Liver (tissue), 9 donors: ENCODE results near the gene DROSHA. TPM values are rescaled to one million over a fixed set of nuclear protein-coding genes. Genes with fewer than 3 reads are reported as not detected.

Source experiments
- DNase-seq: peaks from one replicate; pipeline ENCODE4 v3.0.0-alpha.2; 2017; ENCODE audit warnings: low spot score
- H3K27ac ChIP-seq, 2 donors: one replicate each; pipeline ENCODE4 v1.7.0; 2013; ENCODE audit warnings: inconsistent platforms in 2 of 2, low read length in 2 of 2, control low read depth in 1 of 2, low read depth in 1 of 2, mild to moderate bottlenecking in 1 of 2
- H3K27me3 ChIP-seq, 4 donors: one replicate each; pipeline versions ENCODE4 v1.6.1 to v1.7.0; 2013; ENCODE audit warnings: low read length in 3 of 4, inconsistent platforms in 1 of 4, mild to moderate bottlenecking in 1 of 4, moderate library complexity in 1 of 4; ENCODE audit not compliant: control insufficient read depth in 4 of 4, insufficient read depth in 4 of 4
- H3K36me3 ChIP-seq, 4 donors: one replicate each; pipeline versions ENCODE4 v1.6.1 to v1.7.0; 2013; ENCODE audit warnings: low read length in 3 of 4, mild to moderate bottlenecking in 3 of 4, low read depth in 1 of 4, moderate library complexity in 1 of 4; ENCODE audit not compliant: control insufficient read depth in 4 of 4, insufficient read depth in 3 of 4
- H3K4me1 ChIP-seq, 4 donors: one replicate each; pipeline versions ENCODE4 v1.6.1 to v1.7.0; 2013; ENCODE audit warnings: low read length in 3 of 4, mild to moderate bottlenecking in 3 of 4, moderate library complexity in 1 of 4; ENCODE audit not compliant: control insufficient read depth in 4 of 4, insufficient read depth in 4 of 4
- H3K4me3 ChIP-seq, 3 donors: one replicate each; pipeline versions ENCODE4 v1.6.1 to v1.7.0; 2013; ENCODE audit warnings: low read length in 3 of 3, control low read depth in 1 of 3, low read depth in 1 of 3, mild to moderate bottlenecking in 1 of 3
- H3K9ac ChIP-seq, 2 donors: one replicate each; pipeline ENCODE4 v1.7.0; 2013; ENCODE audit warnings: low read length in 2 of 2, mild to moderate bottlenecking in 2 of 2, moderate library complexity in 2 of 2, control low read depth in 1 of 2, low read depth in 1 of 2
- H3K9me3 ChIP-seq, 4 donors: one replicate each; pipeline versions ENCODE4 v1.6.1 to v1.7.0; 2013; ENCODE audit warnings: low read length in 3 of 4; ENCODE audit not compliant: control insufficient read depth in 4 of 4
- EGR1 ChIP-seq, 2 donors: IDR thresholded peaks; 2 replicates each; pipeline ENCODE4 v1.6.1; 2016 to 2018; ENCODE audit warnings: antibody characterized with exemption in 2 of 2, low read depth in 2 of 2
- FOXA1 ChIP-seq: IDR thresholded peaks from 2 replicates; pipeline ENCODE4 v1.6.1; 2016; ENCODE audit warnings: antibody characterized with exemption
- FOXA2 ChIP-seq: IDR thresholded peaks from 2 replicates; pipeline ENCODE4 v1.6.1; 2016; ENCODE audit warnings: antibody characterized with exemption
- GABPA ChIP-seq, 2 donors: IDR thresholded peaks in 1 of 2; conservative IDR thresholded peaks in 1 of 2; 2 replicates each; pipeline ENCODE4 v1.6.1; 2016; ENCODE audit warnings: antibody characterized with exemption in 2 of 2, mild to moderate bottlenecking in 1 of 2, moderate library complexity in 1 of 2
- HNF4G ChIP-seq: IDR thresholded peaks from 2 replicates; pipeline ENCODE4 v1.6.1; 2016; ENCODE audit warnings: antibody characterized with exemption
- NR2F2 ChIP-seq: IDR thresholded peaks from 2 replicates; pipeline ENCODE4 v1.6.1; 2016; ENCODE audit warnings: antibody characterized with exemption
- RAD21 ChIP-seq, 2 donors: IDR thresholded peaks; 2 replicates each; pipeline ENCODE4 v1.6.1; 2016; ENCODE audit warnings: antibody characterized with exemption in 2 of 2, mild to moderate bottlenecking in 2 of 2
- SP1 ChIP-seq: IDR thresholded peaks from 2 replicates; pipeline ENCODE4 v1.6.1; 2018; ENCODE audit warnings: antibody characterized with exemption, mild to moderate bottlenecking
- TAF1 ChIP-seq: conservative IDR thresholded peaks from 2 replicates; pipeline ENCODE4 v1.6.1; 2016; ENCODE audit warnings: antibody characterized with exemption, mild to moderate bottlenecking
- YY1 ChIP-seq: IDR thresholded peaks from 2 replicates; pipeline ENCODE4 v1.6.1; 2016; ENCODE audit warnings: antibody characterized with exemption, mild to moderate bottlenecking
- WGBS: extraction: QIAGEN DNeasy Blood & Tissue Kit; methylation state at CpG from one replicate; pipeline ENCODE4 v1.1.7; 2013; 5-methylcytosine and 5-hydroxymethylcytosine counted together
- polyA plus RNA-seq, 2 donors: library from polyadenylated mRNA; stranded (reverse) in 1 of 2; unstranded in 1 of 2; fragments of 200-250 nt in 1 of 2; fragments of >200 nt in 1 of 2; fragmentation: Nextera tagmentation in 1 of 2; extraction: Ambion mirVana in 1 of 2; gene quantifications; one replicate each; pipeline versions ENCODE4 v1.2.1 to v1.2.3, GENCODE V29; 2013 to 2015
- total RNA-seq, 2 donors: library from RNA; depleted of rRNA; stranded (reverse); fragments of >200 nt; gene quantifications; one replicate each; pipeline ENCODE4 v1.2.3, GENCODE V29; 2014
- TF ChIP-seq, protein P1 (sequence below): IDR thresholded peaks from 2 replicates; pipeline ENCODE4 v1.6.1; 2016; ENCODE audit warnings: antibody characterized with exemption
- TF ChIP-seq, protein P2 (sequence below): IDR thresholded peaks from 2 replicates; pipeline ENCODE4 v1.6.1; 2016; ENCODE audit warnings: antibody characterized with exemption
- TF ChIP-seq, protein P3 (sequence below): fragments of 150-350 bp; IDR thresholded peaks from 2 replicates; pipeline ENCODE4 v1.5.1; 2017; ENCODE audit warnings: improper control_type of control experiment, low read depth, low read length; ENCODE audit not compliant: missing input control
- TF ChIP-seq, protein P4 (sequence below): IDR thresholded peaks from 2 replicates; pipeline ENCODE4 v1.6.1; 2016; ENCODE audit warnings: antibody characterized with exemption, mild to moderate bottlenecking
- TF ChIP-seq, protein P5 (sequence below): IDR thresholded peaks from 2 replicates; pipeline ENCODE4 v1.6.1; 2016; ENCODE audit warnings: antibody characterized with exemption
- donor health status: healthy.
- donor health status: healthy.
- donor health status: healthy.
- donor health status: healthy.
- donor health status: healthy.

DROSHA gene
- total and polyA plus RNA-seq, 4 donors = 8.2 to 25.4 (median 15.4) TPM

DNA sequence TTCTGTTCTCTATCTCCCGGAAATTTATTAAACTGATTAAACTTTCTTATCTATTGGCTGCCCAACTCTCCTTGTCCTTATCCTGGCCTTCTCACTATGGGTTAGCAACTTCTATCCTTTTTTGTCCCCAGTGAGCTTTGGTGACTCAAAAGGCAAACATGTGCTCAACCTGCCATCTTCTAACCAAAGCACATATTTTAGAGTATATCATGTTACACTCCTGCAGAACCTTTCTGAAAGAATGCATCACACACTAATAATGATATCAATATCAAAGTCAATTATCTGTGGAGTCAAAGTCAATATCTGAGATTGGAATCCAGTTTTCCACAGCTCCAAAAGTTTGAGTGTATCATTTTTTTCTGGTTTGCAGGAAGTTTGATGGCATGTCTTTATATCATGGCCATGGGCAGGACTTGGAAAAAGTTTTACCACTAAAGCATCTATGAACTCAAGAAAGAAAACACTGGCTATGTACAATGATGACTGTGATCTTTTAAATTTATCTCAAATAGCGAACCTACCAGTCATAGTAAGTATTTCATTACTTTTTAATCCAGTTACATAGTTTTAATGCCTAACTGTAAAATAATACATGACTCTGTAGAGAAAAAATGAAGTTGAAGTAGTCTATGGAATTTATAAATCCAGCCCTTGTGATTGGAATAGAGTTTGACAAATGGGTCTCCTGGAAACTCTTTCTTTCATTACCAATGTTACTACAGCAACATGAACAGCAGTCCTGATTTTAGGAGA is 166.8 kb downstream of the DROSHA start (continued):
- TF ChIP-seq FOXA2 (no peak), SP1 (no peak), RAD21 (IDR thresholded peaks at IDR 0.05) (no peak), YY1 (no peak), TAF1 (no peak), HNF4G (no peak), GABPA (IDR thresholded peaks at IDR 0.05 in 1 of 2, conservative IDR thresholded peaks at IDR 0.05 in 1 of 2) (no peak), NR2F2 (no peak)
- TF ChIP-seq, protein P1, sequence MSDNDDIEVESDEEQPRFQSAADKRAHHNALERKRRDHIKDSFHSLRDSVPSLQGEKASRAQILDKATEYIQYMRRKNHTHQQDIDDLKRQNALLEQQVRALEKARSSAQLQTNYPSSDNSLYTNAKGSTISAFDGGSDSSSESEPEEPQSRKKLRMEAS = no peak

DNA sequence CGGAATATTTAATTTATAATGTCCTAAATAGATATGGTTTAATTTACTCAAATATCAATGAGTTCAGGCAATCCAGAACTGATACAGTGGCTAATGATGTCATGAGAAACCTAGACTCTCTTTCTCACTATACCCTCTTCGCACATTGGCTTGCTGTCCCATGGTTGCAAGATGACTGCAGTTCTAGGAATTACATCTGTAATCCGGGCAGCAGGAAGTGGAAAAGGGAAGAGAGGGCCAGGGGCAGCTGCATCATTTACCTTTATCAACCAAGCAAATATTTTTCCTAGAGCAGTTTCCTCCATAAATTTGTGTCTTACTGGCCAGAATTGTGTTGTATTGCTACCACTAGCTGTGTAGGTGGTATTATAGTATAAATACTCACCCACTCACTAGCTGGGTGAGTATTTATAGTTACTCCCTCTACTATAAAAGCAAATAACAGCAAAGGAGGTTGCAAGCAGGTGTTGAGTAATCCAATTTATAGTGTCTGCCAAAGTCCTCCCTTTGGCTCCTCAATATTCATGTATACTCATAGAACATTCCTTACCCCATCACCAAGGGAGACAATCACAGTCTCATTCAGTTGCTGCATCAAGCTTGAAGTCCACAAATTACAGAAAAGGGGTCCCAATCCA is 168.8 kb downstream of the DROSHA start:
- no peak overlapping the region for H3K9ac ChIP-seq
- no peak overlapping the region for H3K27ac ChIP-seq
- H3K27me3 ChIP-seq = peaks cover 0 to 5% (median 0%) of the 10 kb centered on the region in 4 donors
- no peak overlapping the region for H3K4me3 ChIP-seq
- WGBS = 64% methylated on average over 3 of the region's 3 CpGs
- TF ChIP-seq FOXA1 = no peak
- no peak for TF ChIP-seq HNF4G
- TF ChIP-seq, protein P2, sequence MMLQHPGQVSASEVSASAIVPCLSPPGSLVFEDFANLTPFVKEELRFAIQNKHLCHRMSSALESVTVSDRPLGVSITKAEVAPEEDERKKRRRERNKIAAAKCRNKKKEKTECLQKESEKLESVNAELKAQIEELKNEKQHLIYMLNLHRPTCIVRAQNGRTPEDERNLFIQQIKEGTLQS = no peak
- TF ChIP-seq, protein P1 = no peak
- TF ChIP-seq, protein P3, sequence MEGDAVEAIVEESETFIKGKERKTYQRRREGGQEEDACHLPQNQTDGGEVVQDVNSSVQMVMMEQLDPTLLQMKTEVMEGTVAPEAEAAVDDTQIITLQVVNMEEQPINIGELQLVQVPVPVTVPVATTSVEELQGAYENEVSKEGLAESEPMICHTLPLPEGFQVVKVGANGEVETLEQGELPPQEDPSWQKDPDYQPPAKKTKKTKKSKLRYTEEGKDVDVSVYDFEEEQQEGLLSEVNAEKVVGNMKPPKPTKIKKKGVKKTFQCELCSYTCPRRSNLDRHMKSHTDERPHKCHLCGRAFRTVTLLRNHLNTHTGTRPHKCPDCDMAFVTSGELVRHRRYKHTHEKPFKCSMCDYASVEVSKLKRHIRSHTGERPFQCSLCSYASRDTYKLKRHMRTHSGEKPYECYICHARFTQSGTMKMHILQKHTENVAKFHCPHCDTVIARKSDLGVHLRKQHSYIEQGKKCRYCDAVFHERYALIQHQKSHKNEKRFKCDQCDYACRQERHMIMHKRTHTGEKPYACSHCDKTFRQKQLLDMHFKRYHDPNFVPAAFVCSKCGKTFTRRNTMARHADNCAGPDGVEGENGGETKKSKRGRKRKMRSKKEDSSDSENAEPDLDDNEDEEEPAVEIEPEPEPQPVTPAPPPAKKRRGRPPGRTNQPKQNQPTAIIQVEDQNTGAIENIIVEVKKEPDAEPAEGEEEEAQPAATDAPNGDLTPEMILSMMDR = no peak
- no peak for TF ChIP-seq GABPA (IDR thresholded peaks at IDR 0.05 in 1 of 2, conservative IDR thresholded peaks at IDR 0.05 in 1 of 2)
- TF ChIP-seq, protein P4, sequence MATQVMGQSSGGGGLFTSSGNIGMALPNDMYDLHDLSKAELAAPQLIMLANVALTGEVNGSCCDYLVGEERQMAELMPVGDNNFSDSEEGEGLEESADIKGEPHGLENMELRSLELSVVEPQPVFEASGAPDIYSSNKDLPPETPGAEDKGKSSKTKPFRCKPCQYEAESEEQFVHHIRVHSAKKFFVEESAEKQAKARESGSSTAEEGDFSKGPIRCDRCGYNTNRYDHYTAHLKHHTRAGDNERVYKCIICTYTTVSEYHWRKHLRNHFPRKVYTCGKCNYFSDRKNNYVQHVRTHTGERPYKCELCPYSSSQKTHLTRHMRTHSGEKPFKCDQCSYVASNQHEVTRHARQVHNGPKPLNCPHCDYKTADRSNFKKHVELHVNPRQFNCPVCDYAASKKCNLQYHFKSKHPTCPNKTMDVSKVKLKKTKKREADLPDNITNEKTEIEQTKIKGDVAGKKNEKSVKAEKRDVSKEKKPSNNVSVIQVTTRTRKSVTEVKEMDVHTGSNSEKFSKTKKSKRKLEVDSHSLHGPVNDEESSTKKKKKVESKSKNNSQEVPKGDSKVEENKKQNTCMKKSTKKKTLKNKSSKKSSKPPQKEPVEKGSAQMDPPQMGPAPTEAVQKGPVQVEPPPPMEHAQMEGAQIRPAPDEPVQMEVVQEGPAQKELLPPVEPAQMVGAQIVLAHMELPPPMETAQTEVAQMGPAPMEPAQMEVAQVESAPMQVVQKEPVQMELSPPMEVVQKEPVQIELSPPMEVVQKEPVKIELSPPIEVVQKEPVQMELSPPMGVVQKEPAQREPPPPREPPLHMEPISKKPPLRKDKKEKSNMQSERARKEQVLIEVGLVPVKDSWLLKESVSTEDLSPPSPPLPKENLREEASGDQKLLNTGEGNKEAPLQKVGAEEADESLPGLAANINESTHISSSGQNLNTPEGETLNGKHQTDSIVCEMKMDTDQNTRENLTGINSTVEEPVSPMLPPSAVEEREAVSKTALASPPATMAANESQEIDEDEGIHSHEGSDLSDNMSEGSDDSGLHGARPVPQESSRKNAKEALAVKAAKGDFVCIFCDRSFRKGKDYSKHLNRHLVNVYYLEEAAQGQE = no peak
- TF ChIP-seq RAD21 (IDR thresholded peaks at IDR 0.05) = no peak
- TF ChIP-seq YY1 = no peak
- TF ChIP-seq FOXA2 = no peak
- no peak for TF ChIP-seq NR2F2
- no peak for TF ChIP-seq SP1
- TF ChIP-seq EGR1 (IDR thresholded peaks at IDR 0.05; ENCODE audit: low read depth in 2 of 2) = no peak
- TF ChIP-seq, protein P5, sequence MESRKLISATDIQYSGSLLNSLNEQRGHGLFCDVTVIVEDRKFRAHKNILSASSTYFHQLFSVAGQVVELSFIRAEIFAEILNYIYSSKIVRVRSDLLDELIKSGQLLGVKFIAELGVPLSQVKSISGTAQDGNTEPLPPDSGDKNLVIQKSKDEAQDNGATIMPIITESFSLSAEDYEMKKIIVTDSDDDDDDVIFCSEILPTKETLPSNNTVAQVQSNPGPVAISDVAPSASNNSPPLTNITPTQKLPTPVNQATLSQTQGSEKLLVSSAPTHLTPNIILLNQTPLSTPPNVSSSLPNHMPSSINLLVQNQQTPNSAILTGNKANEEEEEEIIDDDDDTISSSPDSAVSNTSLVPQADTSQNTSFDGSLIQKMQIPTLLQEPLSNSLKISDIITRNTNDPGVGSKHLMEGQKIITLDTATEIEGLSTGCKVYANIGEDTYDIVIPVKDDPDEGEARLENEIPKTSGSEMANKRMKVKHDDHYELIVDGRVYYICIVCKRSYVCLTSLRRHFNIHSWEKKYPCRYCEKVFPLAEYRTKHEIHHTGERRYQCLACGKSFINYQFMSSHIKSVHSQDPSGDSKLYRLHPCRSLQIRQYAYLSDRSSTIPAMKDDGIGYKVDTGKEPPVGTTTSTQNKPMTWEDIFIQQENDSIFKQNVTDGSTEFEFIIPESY = no peak
- DNase-seq = no peak
- H3K4me1 ChIP-seq = peaks cover 0 to 3% (median 0%) of the 10 kb centered on the region in 4 donors
- no peaks in the 10 kb centered on the region for H3K9me3 ChIP-seq
- H3K36me3 ChIP-seq = no peaks in the 10 kb centered on the region
